Peyer's patch (tissue), 4 donors: ENCODE results near the gene LSM3. TPM values are rescaled to one million over a fixed set of nuclear protein-coding genes. Genes with fewer than 3 reads are reported as not detected.
A peak's percentile ranks its signal among the peaks of the same experiment; 100 is the strongest.

Experiments used
- DNase-seq, 3 donors: peaks; one replicate each; pipeline ENCODE4 v3.0.0-alpha.2; 2017 to 2019
- H3K27ac ChIP-seq, 4 donors: fragments of 200-600 bp; sonication (generic); one replicate each; pipeline ENCODE4 v1.5.1; 2016 to 2019
- H3K27me3 ChIP-seq, 2 donors: fragments of 200-600 bp; sonication (generic); one replicate each; pipeline ENCODE4 v1.5.1; 2019
- H3K36me3 ChIP-seq, 3 donors: fragments of 200-600 bp; sonication (generic); one replicate each; pipeline ENCODE4 v1.5.1; 2016 to 2019
- H3K4me1 ChIP-seq, 4 donors: fragments of 200-600 bp; sonication (generic); one replicate each; pipeline ENCODE4 v1.5.1; 2016 to 2019
- H3K4me3 ChIP-seq, 4 donors: fragments of 200-600 bp; sonication (generic); 1 replicate in 3 of 4; 2 replicates in 1 of 4; pipeline ENCODE4 v1.5.1; 2016 to 2019; ENCODE audit warnings: mild to moderate bottlenecking in 1 of 4
- H3K9me3 ChIP-seq, 4 donors: fragments of 200-600 bp; sonication (generic); one replicate each; pipeline ENCODE4 v1.5.1; 2016 to 2019; ENCODE audit warnings: mild to moderate bottlenecking in 1 of 4
- POLR2A ChIP-seq, 2 donors: fragments of 450-650 bp; IDR thresholded peaks; one replicate each; pipeline ENCODE4 v1.5.1; 2017; ENCODE audit warnings: antibody characterized with exemption in 2 of 2, mild to moderate bottlenecking in 2 of 2, moderate library complexity in 2 of 2
- total RNA-seq, 4 donors: library from RNA; depleted of rRNA; stranded (reverse); fragments of >200 nt; gene quantifications; one replicate each; pipeline ENCODE4 v1.1.0, GENCODE V29; 2016
- TF ChIP-seq, protein P1 (sequence below), 6 experiments: fragments of 450-650 bp in 4 of 6; fragments of 200-600 bp in 2 of 6; sonication (generic) in 1 of 6; IDR thresholded peaks; one replicate each; pipeline ENCODE4 v1.5.1; 2017 to 2019; ENCODE audit warnings: antibody characterized with exemption in 6 of 6, mild to moderate bottlenecking in 3 of 6, moderate library complexity in 1 of 6

LSM3 gene
- total RNA-seq, 4 donors from 2014 or later, result 4.6 to 10.7 (median 7.0) TPM

DNA sequence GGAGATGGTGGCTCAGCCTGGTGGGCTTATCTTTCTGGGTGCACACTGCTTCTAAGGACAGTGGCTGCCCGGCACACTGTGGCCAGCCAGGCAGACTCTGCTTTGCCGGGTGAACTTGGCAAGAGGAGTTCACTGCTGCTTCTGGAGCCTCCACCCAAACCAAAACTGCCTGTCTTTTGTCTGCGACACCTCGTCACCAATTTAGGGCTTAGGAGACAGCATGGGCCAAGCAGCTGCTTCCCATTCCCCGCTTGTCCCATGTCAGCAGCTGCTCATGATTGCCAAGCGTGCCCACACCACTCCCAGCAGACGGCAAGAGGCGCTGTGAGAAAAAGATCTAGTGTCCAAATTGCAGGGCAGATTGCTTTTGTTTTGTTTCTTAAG lies 57.3 kb downstream of the LSM3 start:
- Histone ChIP-seq H3K4me1 (peaks cover 0 to 12% (median 0%) of the 10 kb centered on the region in 4 donors), H3K27me3 (no peaks in the 10 kb centered on the region), H3K27ac (peak overlapping the region in 3 of 4 donors; percentile 78 to 89 (median 83)), H3K36me3 (no peaks in the 10 kb centered on the region), H3K9me3 (no peaks in the 10 kb centered on the region), H3K4me3 (no peak overlapping the region)
- TF ChIP-seq, protein P1, sequence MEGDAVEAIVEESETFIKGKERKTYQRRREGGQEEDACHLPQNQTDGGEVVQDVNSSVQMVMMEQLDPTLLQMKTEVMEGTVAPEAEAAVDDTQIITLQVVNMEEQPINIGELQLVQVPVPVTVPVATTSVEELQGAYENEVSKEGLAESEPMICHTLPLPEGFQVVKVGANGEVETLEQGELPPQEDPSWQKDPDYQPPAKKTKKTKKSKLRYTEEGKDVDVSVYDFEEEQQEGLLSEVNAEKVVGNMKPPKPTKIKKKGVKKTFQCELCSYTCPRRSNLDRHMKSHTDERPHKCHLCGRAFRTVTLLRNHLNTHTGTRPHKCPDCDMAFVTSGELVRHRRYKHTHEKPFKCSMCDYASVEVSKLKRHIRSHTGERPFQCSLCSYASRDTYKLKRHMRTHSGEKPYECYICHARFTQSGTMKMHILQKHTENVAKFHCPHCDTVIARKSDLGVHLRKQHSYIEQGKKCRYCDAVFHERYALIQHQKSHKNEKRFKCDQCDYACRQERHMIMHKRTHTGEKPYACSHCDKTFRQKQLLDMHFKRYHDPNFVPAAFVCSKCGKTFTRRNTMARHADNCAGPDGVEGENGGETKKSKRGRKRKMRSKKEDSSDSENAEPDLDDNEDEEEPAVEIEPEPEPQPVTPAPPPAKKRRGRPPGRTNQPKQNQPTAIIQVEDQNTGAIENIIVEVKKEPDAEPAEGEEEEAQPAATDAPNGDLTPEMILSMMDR (IDR thresholded peaks at IDR 0.05), result no peak
- TF ChIP-seq POLR2A (IDR thresholded peaks at IDR 0.05), result no peak
- DNase-seq, result peak in 1 of 3 donors; percentile 27

DNA sequence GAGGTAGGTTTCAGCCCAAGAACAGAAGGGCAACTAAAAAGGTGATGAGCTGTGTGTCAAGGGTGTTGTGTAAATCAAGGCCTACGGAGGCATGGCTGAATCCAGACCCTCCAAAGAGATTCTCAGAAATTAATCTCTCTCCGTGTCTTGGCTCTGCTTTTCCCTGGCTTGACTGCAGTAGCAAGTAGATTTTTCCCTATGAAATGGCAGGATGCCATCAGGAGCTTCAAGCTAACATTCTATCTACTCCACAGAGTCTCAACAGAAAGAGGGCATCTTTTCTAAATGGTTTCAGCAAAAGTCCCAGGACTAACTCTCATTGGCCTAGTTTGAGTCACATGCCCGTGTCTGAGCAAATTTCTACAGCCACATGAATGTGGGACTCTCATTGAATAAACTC lies 58.3 kb downstream of the LSM3 start:
- H3K27me3 ChIP-seq, result no peaks in the 10 kb centered on the region
- no peak for TF ChIP-seq POLR2A (IDR thresholded peaks at IDR 0.05)
- TF ChIP-seq, protein P1 (IDR thresholded peaks at IDR 0.05), result no peak
- no peak for DNase-seq
- H3K36me3 ChIP-seq, result no peaks in the 10 kb centered on the region
- peak overlapping the region in 1 of 4 donors; percentile 8 for H3K27ac ChIP-seq
- H3K9me3 ChIP-seq, result no peaks in the 10 kb centered on the region
- H3K4me1 ChIP-seq, result peaks cover 0 to 12% (median 0%) of the 10 kb centered on the region in 4 donors
- no peak overlapping the region for H3K4me3 ChIP-seq

DNA sequence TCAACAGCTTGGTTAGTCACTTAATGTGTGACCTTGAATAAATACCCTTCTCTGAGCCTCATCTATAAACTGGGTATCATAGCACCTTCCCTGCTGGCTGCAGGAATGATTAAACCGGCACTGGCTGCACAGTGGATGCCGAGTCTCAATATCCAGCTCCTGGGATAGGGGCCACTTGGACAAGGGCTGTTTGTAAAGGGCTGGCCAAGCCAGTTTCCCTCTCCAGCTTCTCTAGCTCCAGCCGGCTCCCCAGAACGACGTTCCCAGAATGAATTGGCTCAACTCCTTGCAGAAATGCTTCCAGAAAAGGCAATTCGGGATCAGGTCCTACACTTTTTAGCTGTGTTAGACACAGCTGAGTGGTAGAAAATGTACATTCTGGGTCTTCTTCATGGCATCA lies 58.8 kb downstream of the LSM3 start:
- peak in 1 of 3 donors; percentile 30 for DNase-seq
- TF ChIP-seq, protein P1 (IDR thresholded peaks at IDR 0.05), result no peak
- no peak for TF ChIP-seq POLR2A (IDR thresholded peaks at IDR 0.05)
- no peaks in the 10 kb centered on the region for H3K27me3 ChIP-seq

DNA sequence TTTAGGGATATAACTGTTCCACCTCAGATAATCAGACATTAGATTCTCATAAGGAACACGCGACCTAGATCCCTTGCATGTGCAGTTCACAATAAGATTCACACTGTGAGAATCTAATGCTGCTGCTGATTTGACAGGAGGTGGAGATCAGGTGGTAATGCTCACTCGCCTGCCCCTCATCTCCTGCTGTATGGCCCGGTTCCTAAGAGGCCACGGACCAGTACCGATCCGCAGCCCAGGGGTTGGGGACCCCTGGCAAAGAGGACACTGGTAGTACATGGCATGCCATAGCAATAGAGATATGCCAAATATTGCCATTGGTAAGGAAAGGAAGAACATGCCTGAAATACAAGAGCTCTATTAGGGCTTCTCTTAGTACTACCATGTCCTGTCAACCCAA lies 59.7 kb downstream of the LSM3 start:
- Histone ChIP-seq H3K27me3 (no peaks in the 10 kb centered on the region), H3K27ac (peak overlapping the region in 2 of 4 donors; percentile 46 to 71), H3K4me3 (no peak overlapping the region), H3K4me1 (peaks cover 0 to 12% (median 0%) of the 10 kb centered on the region in 4 donors), H3K36me3 (no peaks in the 10 kb centered on the region), H3K9me3 (no peaks in the 10 kb centered on the region)
- TF ChIP-seq, protein P1 (IDR thresholded peaks at IDR 0.05), result no peak
- no peak for TF ChIP-seq POLR2A (IDR thresholded peaks at IDR 0.05)
- peak in 1 of 3 donors; percentile 29 for DNase-seq

More for the DNA sequence above, 58.8 kb downstream of the LSM3 start:
- H3K36me3 ChIP-seq, result no peaks in the 10 kb centered on the region
- no peaks in the 10 kb centered on the region for H3K9me3 ChIP-seq
- H3K4me3 ChIP-seq, result no peak overlapping the region
- no peak overlapping the region for H3K27ac ChIP-seq
- peaks cover 0 to 12% (median 0%) of the 10 kb centered on the region in 4 donors for H3K4me1 ChIP-seq

DNA sequence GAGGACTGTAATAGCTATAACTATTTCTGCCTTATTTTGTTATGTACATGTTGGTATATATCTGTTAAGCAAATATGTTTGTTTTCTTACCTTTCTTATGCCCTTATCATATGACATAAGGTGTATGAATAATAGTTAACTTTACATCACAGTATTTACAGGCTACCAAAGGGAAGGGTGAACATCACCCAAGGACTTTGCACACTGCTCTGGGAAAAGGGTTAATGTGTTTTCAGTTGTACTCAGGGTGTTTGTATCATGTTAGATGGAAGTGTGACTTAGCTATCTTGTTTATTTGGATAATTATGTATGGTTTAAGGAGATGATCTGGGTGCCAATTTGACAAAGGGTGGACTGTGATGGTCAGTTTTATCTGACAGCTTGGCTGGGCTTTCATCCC lies 60.3 kb downstream of the LSM3 start:
- TF ChIP-seq POLR2A (IDR thresholded peaks at IDR 0.05), result no peak
- TF ChIP-seq, protein P1 (IDR thresholded peaks at IDR 0.05), result no peak
- Histone ChIP-seq H3K9me3 (no peaks in the 10 kb centered on the region), H3K4me1 (peaks cover 0 to 9% (median 0%) of the 10 kb centered on the region in 4 donors), H3K27ac (peak overlapping the region in 2 of 4 donors; percentile 46 to 71), H3K4me3 (no peak overlapping the region), H3K36me3 (no peaks in the 10 kb centered on the region), H3K27me3 (no peaks in the 10 kb centered on the region)
- DNase-seq, result peak in 1 of 3 donors; percentile 45

DNA sequence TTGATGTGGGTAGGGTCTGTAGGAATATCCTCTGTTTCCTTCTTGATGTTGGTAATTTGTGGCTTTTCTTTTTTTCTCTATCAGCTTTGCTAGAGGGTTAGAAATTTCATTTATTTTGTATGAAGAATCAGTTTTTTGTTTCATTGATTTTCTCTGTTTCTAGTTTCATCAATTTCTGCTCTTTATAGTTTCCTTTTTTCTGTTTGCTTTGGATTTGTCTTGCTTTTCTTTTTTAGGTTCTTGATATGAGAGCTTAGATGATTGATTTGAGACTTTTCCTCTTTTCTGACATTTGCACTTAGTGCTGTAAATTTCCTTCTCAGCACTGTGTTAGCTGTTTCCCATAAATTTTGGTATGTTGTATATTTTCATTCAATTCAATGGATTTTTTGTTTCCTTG lies 61.3 kb downstream of the LSM3 start:
- peaks cover 0 to under 1% (median 0%) of the 10 kb centered on the region in 4 donors for H3K4me1 ChIP-seq
- TF ChIP-seq, protein P1 (IDR thresholded peaks at IDR 0.05), result no peak
- no peaks in the 10 kb centered on the region for H3K36me3 ChIP-seq
- no peaks in the 10 kb centered on the region for H3K27me3 ChIP-seq
- no peak for DNase-seq
- no peak overlapping the region for H3K27ac ChIP-seq
- H3K9me3 ChIP-seq, result no peaks in the 10 kb centered on the region
- H3K4me3 ChIP-seq, result no peak overlapping the region
